ENCODE measurements around the gene GXYLT2.

The GXYLT2 gene

GRCh38 chr3:72951259-72951722 lies 63.4 kb downstream of the GXYLT2 start:
- no peak for TF ChIP-seq CTCF (IDR thresholded peaks at IDR 0.05; ENCODE audit: low read depth, low read length)

GRCh38 chr3:72953325-72953956 lies 65.6 kb downstream of the GXYLT2 start:
- TF ChIP-seq CTCF (IDR thresholded peaks at IDR 0.05; ENCODE audit: low read depth, low read length): no peak
- H3K4me3 ChIP-seq (ENCODE audit: low read depth, low read length): no peak overlapping the region

More at GRCh38 chr3:72951259-72951722, 63.4 kb downstream of the GXYLT2 start:
- H3K4me3 ChIP-seq (ENCODE audit: low read depth, low read length): no peak overlapping the region

DNA sequence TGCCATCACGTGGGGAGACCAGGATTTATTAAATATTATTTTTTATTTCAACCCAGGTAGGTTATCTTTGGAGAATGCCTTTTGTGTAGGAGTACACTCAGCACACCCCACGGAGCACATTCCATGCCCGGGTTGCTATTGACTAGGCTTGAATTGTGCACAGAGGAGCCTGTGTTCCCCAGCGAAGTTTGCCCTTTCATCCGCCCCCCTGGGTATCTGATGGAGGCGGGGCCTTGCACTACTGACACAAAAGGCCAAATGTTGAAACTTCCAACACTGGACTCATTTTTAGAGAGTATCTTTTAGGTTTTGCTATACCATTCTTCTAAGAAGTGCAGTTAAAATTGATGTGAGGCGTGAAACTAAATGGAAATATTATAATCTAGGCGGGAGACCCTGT lies 69.5 kb downstream of the GXYLT2 start:
- no peak overlapping the region for H3K4me3 ChIP-seq (ENCODE audit: low read depth, low read length)
- TF ChIP-seq CTCF (IDR thresholded peaks at IDR 0.05; ENCODE audit: low read depth, low read length): no peak

DNA sequence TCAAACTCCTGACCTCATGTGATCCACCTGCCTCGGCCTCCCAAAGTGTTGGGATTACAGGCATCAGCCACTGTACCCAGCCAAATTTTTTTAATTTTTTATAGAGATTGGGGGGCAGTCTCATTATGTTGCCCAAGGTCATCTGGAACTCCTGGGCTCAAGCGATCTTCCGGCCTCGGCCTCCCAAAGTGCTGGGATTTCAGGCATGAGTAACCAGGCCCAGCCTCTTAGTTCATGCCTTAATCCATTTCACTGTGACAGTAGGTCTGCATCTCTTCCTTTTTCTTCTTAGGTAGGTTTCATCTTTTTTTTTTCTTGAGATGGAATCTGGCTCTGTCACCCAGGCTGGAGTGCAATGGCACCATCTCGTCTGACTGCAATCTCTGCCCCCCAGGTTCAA lies 71.5 kb downstream of the GXYLT2 start:
- TF ChIP-seq CTCF (IDR thresholded peaks at IDR 0.05; ENCODE audit: low read depth, low read length): no peak
- H3K4me3 ChIP-seq (ENCODE audit: low read depth, low read length): no peak overlapping the region

- no peak overlapping the region for H3K4me3 ChIP-seq (ENCODE audit: low read depth, low read length)
- no peak for TF ChIP-seq CTCF (IDR thresholded peaks at IDR 0.05; ENCODE audit: low read depth, low read length)
These were observed 73.1 kb downstream of the GXYLT2 start for GRCh38 chr3:72960812-72961518.

DNA sequence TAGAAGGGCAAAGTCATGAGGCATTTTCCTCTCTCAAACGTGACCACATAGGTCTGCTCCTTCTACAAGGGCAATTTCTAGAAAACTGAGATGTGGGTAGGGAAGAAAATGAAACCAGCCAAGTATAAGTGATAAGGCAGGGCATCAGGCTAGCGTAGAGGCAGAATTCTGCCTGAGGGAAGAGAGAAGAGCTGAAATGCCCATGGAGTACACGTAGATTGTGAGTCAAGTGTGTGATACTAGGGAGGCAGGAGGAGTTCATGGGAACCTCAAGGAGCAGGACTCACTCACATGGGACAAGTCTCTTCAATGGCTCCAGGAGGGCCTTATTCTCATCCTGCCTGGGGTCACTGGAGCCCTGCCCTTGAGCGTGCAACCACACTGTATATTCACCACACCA lies 73.9 kb downstream of the GXYLT2 start:
- TF ChIP-seq CTCF (IDR thresholded peaks at IDR 0.05; ENCODE audit: low read depth, low read length): no peak
- H3K4me3 ChIP-seq (ENCODE audit: low read depth, low read length): no peak overlapping the region

- H3K4me3 ChIP-seq (ENCODE audit: low read depth, low read length): no peak overlapping the region
- no peak for TF ChIP-seq CTCF (IDR thresholded peaks at IDR 0.05; ENCODE audit: low read depth, low read length)
These were observed 74.5 kb downstream of the GXYLT2 start for GRCh38 chr3:72962317-72962716.

All from WI38 (cell line).